HG03432 (cell line): ENCODE measurements around the gene VPS26C.
"Not testable (repeated sequence)": the region's sequence is repeated elsewhere in the genome, so short reads cannot be mapped to it uniquely, and the experiment has no call there.

Source experiments
- ATAC-seq: cut with Tn5 transposase; IDR thresholded peaks from one replicate; pipeline ENCODE4 v1.9.1; 2021; ENCODE audit warnings: mild to moderate bottlenecking, moderate library complexity; ENCODE audit not compliant: unreplicated experiment

The VPS26C gene

GRCh38 chr21:37267269-37268185 is at the start of gene VPS26C:
Gene VPS26C, minus strand, starts transcription at chr21:37267334. Its CDS starts 40 bp downstream, at chr21:37267294.
- peak; percentile 92 for ATAC-seq

GRCh38 chr21:37316072-37316471 is 48.9 kb upstream of the VPS26C start:
- not testable (repeated sequence) for ATAC-seq

GRCh38 chr21:37300114-37300751 is 33.1 kb upstream of the VPS26C start:
- no peak for ATAC-seq

GRCh38 chr21:37297364-37297763 is 30.2 kb upstream of the VPS26C start:
- ATAC-seq, result no peak

GRCh38 chr21:37294679-37295078 is 27.5 kb upstream of the VPS26C start:
- ATAC-seq, result no peak

GRCh38 chr21:37292941-37293340 is 25.8 kb upstream of the VPS26C start:
- no peak for ATAC-seq

GRCh38 chr21:37292041-37292440 is 24.9 kb upstream of the VPS26C start:
- no peak for ATAC-seq

- ATAC-seq, result not testable (repeated sequence)
Measured at GRCh38 chr21:37283191-37283710, 16.1 kb upstream of the VPS26C start.

- ATAC-seq, result not testable (repeated sequence)
Measured at GRCh38 chr21:37282602-37283001, 15.5 kb upstream of the VPS26C start.

GRCh38 chr21:37281993-37282392 is 14.9 kb upstream of the VPS26C start:
- no peak for ATAC-seq

- ATAC-seq, result no peak
Measured at GRCh38 chr21:37281579-37281978, 14.4 kb upstream of the VPS26C start.

- ATAC-seq, result not testable (repeated sequence)
Measured at GRCh38 chr21:37279271-37279670, 12.1 kb upstream of the VPS26C start.

GRCh38 chr21:37278199-37278598 is 11.1 kb upstream of the VPS26C start:
- no peak for ATAC-seq

- no peak for ATAC-seq
Measured at GRCh38 chr21:37276377-37276776, 9.2 kb upstream of the VPS26C start.

GRCh38 chr21:37273911-37274690 is 7.0 kb upstream of the VPS26C start:
- ATAC-seq, result peak; percentile 76

GRCh38 chr21:37273440-37273839 is 6.3 kb upstream of the VPS26C start:
- ATAC-seq, result no peak

GRCh38 chr21:37272897-37273296 is 5.8 kb upstream of the VPS26C start:
- ATAC-seq, result no peak

- no peak for ATAC-seq
Measured at GRCh38 chr21:37270576-37271365, 3.6 kb upstream of the VPS26C start.

GRCh38 chr21:37269481-37269880 is 2.3 kb upstream of the VPS26C start:
- ATAC-seq, result no peak

GRCh38 chr21:37268186-37268503 is 1.0 kb upstream of the VPS26C start:
- ATAC-seq, result no peak
